SK-N-SH (cell line): ENCODE data around the gene SAMD8. TPM values are rescaled to one million over a fixed set of nuclear protein-coding genes. Genes with fewer than 3 reads are reported as not detected.

Source experiments
- CTCF ChIA-PET: fragments of 300-600, 350-600 bp; formaldehyde crosslinking; extraction: SDS; loops from one replicate; lab custom pipeline; 2021; lab: Yijun Ruan, JAX
- POLR2A ChIA-PET: fragments of 350-600 bp; sonication (Branson Sonifier 250); formaldehyde crosslinking; extraction: SDS; loops from one replicate; lab custom pipeline; 2020; ENCODE audit warnings: antibody characterized with exemption, inconsistent platforms; lab: Yijun Ruan, JAX
- DNase-seq: peaks from one replicate; pipeline ENCODE4 v3.0.0; 2012
- H2AFZ ChIP-seq: fragments of 200-600 bp; sonication (generic); 2 replicates; pipeline ENCODE4 v1.8.1; 2016; ENCODE audit warnings: antibody characterized with exemption, mild to moderate bottlenecking, low read depth
- H3F3A ChIP-seq: fragments of 200-600 bp; sonication (generic); replicated peaks from 2 replicates; pipeline ENCODE3; 2016; ENCODE audit warnings: antibody characterized with exemption, mild to moderate bottlenecking; ENCODE audit not compliant: insufficient read depth
- H3K27ac ChIP-seq, 2 experiments: fragments of 200-500 bp in 1 of 2; fragments of 200-600 bp in 1 of 2; sonication (Bioruptor generic) in 1 of 2; sonication (generic), shearing (Covaris generic) in 1 of 2; 2 replicates each; pipeline versions ENCODE4 v1.5.1 to v1.6.1; 2014 to 2016; ENCODE audit warnings: low read depth in 2 of 2, inconsistent platforms in 1 of 2, low read length in 1 of 2, mild to moderate bottlenecking in 1 of 2, mixed read lengths in 1 of 2
- H3K27me3 ChIP-seq: fragments of 200-600 bp; sonication (generic), shearing (Covaris generic); 2 replicates; pipeline ENCODE4 v1.6.1; 2016; ENCODE audit warnings: mixed run types; ENCODE audit not compliant: insufficient read depth
- H3K36me3 ChIP-seq, 2 experiments: fragments of 200-500 bp in 1 of 2; fragments of 200-600 bp in 1 of 2; sonication (Bioruptor generic) in 1 of 2; sonication (generic) in 1 of 2; replicated peaks in 1 of 2; 2 replicates each; pipeline versions ENCODE3 to v1.5.1; 2014 to 2016; ENCODE audit warnings: low read length in 1 of 2, mild to moderate bottlenecking in 1 of 2; ENCODE audit not compliant: insufficient read depth in 2 of 2, control insufficient read depth in 1 of 2
- H3K4me1 ChIP-seq, 2 experiments: fragments of 200-500 bp in 1 of 2; fragments of 200-600 bp in 1 of 2; sonication (Bioruptor generic) in 1 of 2; sonication (generic), shearing (Covaris generic) in 1 of 2; 2 replicates each; pipeline versions ENCODE4 v1.5.1 to v1.6.1; 2014 to 2016; ENCODE audit warnings: low read depth in 1 of 2, low read length in 1 of 2, mixed run types in 1 of 2; ENCODE audit not compliant: insufficient read depth in 2 of 2, control insufficient read depth in 1 of 2
- H3K4me2 ChIP-seq: fragments of 200-600 bp; sonication (generic), shearing (Covaris generic); 2 replicates; pipeline ENCODE4 v1.6.1; 2017; ENCODE audit warnings: mixed run types
- H3K4me3 ChIP-seq, 2 experiments: fragments of 200-500 bp in 1 of 2; fragments of 200-600 bp in 1 of 2; sonication (Bioruptor generic) in 1 of 2; sonication (generic), shearing (Covaris generic) in 1 of 2; 2 replicates each; pipeline versions ENCODE4 v1.5.1 to v1.8.1; 2014 to 2016; ENCODE audit warnings: low read depth in 2 of 2, inconsistent platforms in 1 of 2, low read length in 1 of 2, mild to moderate bottlenecking in 1 of 2, mixed read lengths in 1 of 2, moderate library complexity in 1 of 2
- H3K79me2 ChIP-seq: fragments of 200-600 bp; sonication (generic); 2 replicates; pipeline ENCODE4 v1.8.1; 2017; ENCODE audit warnings: mild to moderate bottlenecking; ENCODE audit not compliant: insufficient read depth
- H3K9ac ChIP-seq: fragments of 200-600 bp; sonication (generic); 2 replicates; pipeline ENCODE4 v1.6.1; 2017; ENCODE audit warnings: mixed run types
- H3K9me2 ChIP-seq: fragments of 200-600 bp; sonication (generic); 2 replicates; pipeline ENCODE4 v1.6.1; 2017; ENCODE audit warnings: mixed run types
- H3K9me3 ChIP-seq: fragments of 200-600 bp; sonication (generic); 2 replicates; pipeline ENCODE4 v1.6.1; 2017; ENCODE audit warnings: mixed run types, mild to moderate bottlenecking, moderate library complexity
- H4K20me1 ChIP-seq: fragments of 200-600 bp; sonication (generic); 2 replicates; pipeline ENCODE4 v1.6.1; 2017; ENCODE audit warnings: mild to moderate bottlenecking, mixed run types; ENCODE audit not compliant: insufficient read depth
- EP300 ChIP-seq, 2 experiments: IDR thresholded peaks; 2 replicates each; pipeline versions ENCODE4 v1.4.0 to v1.6.1; 2012; ENCODE audit warnings: borderline replicate concordance in 1 of 2, low read depth in 1 of 2, low read length in 1 of 2
- EZH2phosphoT487 ChIP-seq: fragments of 200-600 bp; sonication (generic); IDR thresholded peaks from 2 replicates; pipeline ENCODE4 v1.6.1; 2017; ENCODE audit warnings: low read depth, mixed run types, mild to moderate bottlenecking, antibody characterized with exemption, moderate library complexity, borderline replicate concordance
- GABPA ChIP-seq: IDR thresholded peaks from 2 replicates; pipeline ENCODE4 v1.4.0; 2012; ENCODE audit warnings: low read depth, mild to moderate bottlenecking
- MEF2A ChIP-seq: IDR thresholded peaks from 2 replicates; pipeline ENCODE4 v1.4.0; 2012; ENCODE audit warnings: low read depth, borderline replicate concordance
- NFIC ChIP-seq: IDR thresholded peaks from 2 replicates; pipeline ENCODE4 v1.4.0; 2012; ENCODE audit warnings: borderline replicate concordance
- NRF1 ChIP-seq: IDR thresholded peaks from 2 replicates; pipeline ENCODE4 v1.6.1; 2012; ENCODE audit warnings: low read depth, mild to moderate bottlenecking, low read length
- RCOR1 ChIP-seq: fragments of 150-350 bp; IDR thresholded peaks from 2 replicates; pipeline ENCODE4 v1.6.1; 2017; ENCODE audit warnings: antibody characterized with exemption, low read length
- RFX5 ChIP-seq: IDR thresholded peaks from 2 replicates; pipeline ENCODE4 v1.6.1; 2012; ENCODE audit warnings: mild to moderate bottlenecking, improper control_type of control experiment, low read length
- RXRA ChIP-seq: IDR thresholded peaks from 2 replicates; pipeline ENCODE4 v1.4.0; 2012; ENCODE audit warnings: low read depth, mild to moderate bottlenecking, borderline replicate concordance
- SIN3A ChIP-seq: IDR thresholded peaks from 2 replicates; pipeline ENCODE4 v1.6.1; 2012; ENCODE audit warnings: low read depth, mild to moderate bottlenecking, low read length, moderate library complexity, borderline replicate concordance
- TEAD4 ChIP-seq: IDR thresholded peaks from 2 replicates; pipeline ENCODE4 v1.4.0; 2012; ENCODE audit warnings: mild to moderate bottlenecking, borderline replicate concordance; ENCODE audit not compliant: insufficient read depth
- YY1 ChIP-seq: IDR thresholded peaks from 2 replicates; pipeline ENCODE4 v1.4.0; 2012; ENCODE audit warnings: low read depth, mild to moderate bottlenecking
- WGBS: methylation state at CpG from one replicate; pipeline ENCODE4 v1.1.6; 2017; ENCODE audit warnings: low lambda C conversion rate; 5-methylcytosine and 5-hydroxymethylcytosine counted together
- polyA plus RNA-seq, 3 experiments: library from polyadenylated mRNA; depleted of rRNA; stranded (reverse); fragments of >200 nt; gene quantifications; 2 replicates each; pipeline ENCODE4 v1.2.3, GENCODE V29; 2012
- TF ChIP-seq, protein P1 (sequence below): IDR thresholded peaks from 2 replicates; pipeline ENCODE4 v1.4.0; 2012; ENCODE audit warnings: low read depth, borderline replicate concordance
- TF ChIP-seq, protein P2 (sequence below): IDR thresholded peaks from 2 replicates; pipeline ENCODE4; 2012
- TF ChIP-seq, protein P3 (sequence below): fragments of 150-350 bp; IDR thresholded peaks from 2 replicates; pipeline ENCODE4 v1.6.1; 2017; ENCODE audit warnings: antibody characterized with exemption, low read length, low read depth, borderline replicate concordance
- TF ChIP-seq, protein P4 (sequence below): fragments of 150-350 bp; IDR thresholded peaks from 2 replicates; pipeline ENCODE4 v1.6.1; 2016; ENCODE audit warnings: mild to moderate bottlenecking, low read depth, low read length

SAMD8 gene
- polyA plus RNA-seq, 1 of the 3 experiments (the other 2 are of a cell fraction) = 9.7 TPM

DNA sequence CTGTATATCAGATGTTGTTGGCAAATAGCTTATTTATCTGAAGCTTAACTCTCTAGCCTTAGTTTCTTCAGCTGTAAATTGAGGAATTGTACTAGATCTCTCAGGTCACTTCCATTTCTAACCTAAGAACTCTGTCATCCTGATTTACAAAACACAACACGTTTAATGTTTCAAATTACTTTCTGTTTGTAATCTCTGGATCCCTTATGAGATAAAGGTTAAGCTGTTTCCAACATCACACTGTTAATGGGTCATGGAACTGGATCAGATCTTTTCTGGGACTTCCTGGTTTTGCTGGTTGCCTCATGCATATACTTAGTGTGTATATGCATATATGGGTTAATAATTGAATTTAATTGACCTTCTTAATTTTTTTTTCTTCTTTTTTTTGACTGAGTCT, 9.9 kb downstream of the SAMD8 start (continued):
- TF ChIP-seq, protein P1, sequence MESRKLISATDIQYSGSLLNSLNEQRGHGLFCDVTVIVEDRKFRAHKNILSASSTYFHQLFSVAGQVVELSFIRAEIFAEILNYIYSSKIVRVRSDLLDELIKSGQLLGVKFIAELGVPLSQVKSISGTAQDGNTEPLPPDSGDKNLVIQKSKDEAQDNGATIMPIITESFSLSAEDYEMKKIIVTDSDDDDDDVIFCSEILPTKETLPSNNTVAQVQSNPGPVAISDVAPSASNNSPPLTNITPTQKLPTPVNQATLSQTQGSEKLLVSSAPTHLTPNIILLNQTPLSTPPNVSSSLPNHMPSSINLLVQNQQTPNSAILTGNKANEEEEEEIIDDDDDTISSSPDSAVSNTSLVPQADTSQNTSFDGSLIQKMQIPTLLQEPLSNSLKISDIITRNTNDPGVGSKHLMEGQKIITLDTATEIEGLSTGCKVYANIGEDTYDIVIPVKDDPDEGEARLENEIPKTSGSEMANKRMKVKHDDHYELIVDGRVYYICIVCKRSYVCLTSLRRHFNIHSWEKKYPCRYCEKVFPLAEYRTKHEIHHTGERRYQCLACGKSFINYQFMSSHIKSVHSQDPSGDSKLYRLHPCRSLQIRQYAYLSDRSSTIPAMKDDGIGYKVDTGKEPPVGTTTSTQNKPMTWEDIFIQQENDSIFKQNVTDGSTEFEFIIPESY = no peak
- TF ChIP-seq SIN3A (no peak), NFIC (no peak), EP300 (IDR thresholded peaks at IDR 0.05; ENCODE audit: borderline replicate concordance in 1 of 2, low read depth in 1 of 2, low read length in 1 of 2) (no peak), MEF2A (no peak), NRF1 (no peak), RCOR1 (no peak), GABPA (no peak)
- TF ChIP-seq, protein P2, sequence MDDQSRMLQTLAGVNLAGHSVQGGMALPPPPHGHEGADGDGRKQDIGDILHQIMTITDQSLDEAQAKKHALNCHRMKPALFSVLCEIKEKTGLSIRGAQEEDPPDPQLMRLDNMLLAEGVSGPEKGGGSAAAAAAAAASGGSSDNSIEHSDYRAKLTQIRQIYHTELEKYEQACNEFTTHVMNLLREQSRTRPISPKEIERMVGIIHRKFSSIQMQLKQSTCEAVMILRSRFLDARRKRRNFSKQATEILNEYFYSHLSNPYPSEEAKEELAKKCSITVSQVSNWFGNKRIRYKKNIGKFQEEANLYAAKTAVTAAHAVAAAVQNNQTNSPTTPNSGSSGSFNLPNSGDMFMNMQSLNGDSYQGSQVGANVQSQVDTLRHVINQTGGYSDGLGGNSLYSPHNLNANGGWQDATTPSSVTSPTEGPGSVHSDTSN = no peak

DNA sequence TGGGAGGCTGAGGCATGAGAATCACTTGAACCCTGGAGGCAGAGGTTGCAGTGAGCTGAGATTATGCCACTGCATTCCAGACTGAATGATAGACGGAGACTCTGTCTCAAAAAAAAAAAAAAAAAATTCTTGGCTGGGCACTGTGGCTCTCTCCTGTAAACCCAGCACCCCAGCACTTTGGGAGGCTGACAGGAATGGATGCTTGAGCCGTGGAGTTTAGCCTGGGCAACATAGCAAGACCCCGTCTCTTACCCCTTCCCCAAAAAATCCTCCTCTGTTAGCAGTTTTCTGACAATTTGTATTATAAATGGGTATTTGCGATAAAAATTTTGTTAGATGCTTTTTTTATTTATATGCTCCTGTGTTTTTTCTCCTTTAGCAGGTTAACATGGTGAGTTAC, 11.0 kb downstream of the SAMD8 start:
- Histone ChIP-seq H3K9me2 (no peaks in the 10 kb centered on the region), H3K27me3 (no peaks in the 10 kb centered on the region), H4K20me1 (peaks cover 34% of the 10 kb centered on the region), H2AFZ (no peak overlapping the region), H3K4me1 (peaks cover 0 to under 1% of the 10 kb centered on the region in 2 experiments; a peak in 1 of 4 replicates), H3K9ac (no peak overlapping the region)
- 94% methylated on average over 4 of the region's 4 CpGs for WGBS
- TF ChIP-seq NFIC = no peak
- TF ChIP-seq, all 33 proteins: peak for 0
- H3K4me2 ChIP-seq = no peak overlapping the region
- peaks cover 93% of the 10 kb centered on the region for H3K79me2 ChIP-seq
- H3K27ac ChIP-seq = no peak overlapping the region
- peaks cover 37% of the 10 kb centered on the region for H3F3A ChIP-seq
- CTCF ChIA-PET = no interaction called here
- H3K9me3 ChIP-seq = no peaks in the 10 kb centered on the region
- no peak overlapping the region for H3K4me3 ChIP-seq
- peaks cover 0 to 4% of the 10 kb centered on the region in 2 experiments for H3K36me3 ChIP-seq
- POLR2A ChIA-PET = no interaction called here
- no peak for DNase-seq

DNA sequence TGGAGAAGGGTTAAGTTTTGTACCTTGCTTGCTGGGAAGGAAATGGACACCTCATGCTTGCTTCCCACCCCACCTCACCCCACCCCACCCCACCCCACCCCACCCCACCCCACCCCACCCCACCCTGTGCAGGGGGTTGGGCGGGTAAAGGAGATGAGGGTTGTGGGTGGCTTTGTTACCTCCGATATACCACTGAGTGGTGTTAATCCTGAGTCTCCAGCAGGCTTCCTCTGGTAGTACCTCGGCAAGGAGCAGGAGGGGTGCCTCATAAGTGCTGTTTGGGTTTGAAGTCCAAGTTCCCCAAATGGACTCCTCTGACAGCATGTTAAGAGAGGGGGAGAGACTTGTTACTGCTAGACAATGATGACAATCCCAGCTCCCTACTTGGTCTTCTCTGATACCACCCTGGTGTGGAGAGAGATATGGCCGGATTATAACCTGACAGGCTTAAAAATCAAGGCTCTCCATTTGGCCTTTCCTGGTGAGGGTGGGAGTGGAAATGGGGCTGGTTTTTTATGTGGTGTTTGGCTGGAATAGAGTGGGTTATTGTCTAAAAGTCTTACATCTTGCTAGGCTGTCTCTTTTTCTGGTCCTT, 11.7 kb downstream of the SAMD8 start:
- no peak overlapping the region for H3K9ac ChIP-seq
- H3K9me3 ChIP-seq = no peaks in the 10 kb centered on the region
- H3F3A ChIP-seq = peaks cover 33% of the 10 kb centered on the region
- no peak overlapping the region for H3K4me3 ChIP-seq
- no peaks in the 10 kb centered on the region for H3K9me2 ChIP-seq
- peaks cover 0 to 4% of the 10 kb centered on the region in 2 experiments; a peak in 1 of 4 replicates for H3K4me1 ChIP-seq
- DNase-seq = no peak
- ChIA-PET CTCF (interaction anchor here (1.4 kb wide), 1 partner anchor 107 kb away, joined by 5 read pairs; no protein-coding TSS in a partner anchor), POLR2A (no interaction called here)
- H4K20me1 ChIP-seq = peaks cover 27% of the 10 kb centered on the region
- H2AFZ ChIP-seq = no peak overlapping the region
- no peak overlapping the region for H3K27ac ChIP-seq
- peaks cover 93% of the 10 kb centered on the region for H3K79me2 ChIP-seq
- 94% methylated on average over 4 of the region's 4 CpGs for WGBS
- peaks cover 0 to 5% of the 10 kb centered on the region in 2 experiments for H3K36me3 ChIP-seq
- no peaks in the 10 kb centered on the region for H3K27me3 ChIP-seq
- H3K4me2 ChIP-seq = no peak overlapping the region
- TF ChIP-seq, protein P3, sequence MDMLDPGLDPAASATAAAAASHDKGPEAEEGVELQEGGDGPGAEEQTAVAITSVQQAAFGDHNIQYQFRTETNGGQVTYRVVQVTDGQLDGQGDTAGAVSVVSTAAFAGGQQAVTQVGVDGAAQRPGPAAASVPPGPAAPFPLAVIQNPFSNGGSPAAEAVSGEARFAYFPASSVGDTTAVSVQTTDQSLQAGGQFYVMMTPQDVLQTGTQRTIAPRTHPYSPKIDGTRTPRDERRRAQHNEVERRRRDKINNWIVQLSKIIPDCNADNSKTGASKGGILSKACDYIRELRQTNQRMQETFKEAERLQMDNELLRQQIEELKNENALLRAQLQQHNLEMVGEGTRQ = no peak
- TF ChIP-seq RCOR1 = no peak
- TF ChIP-seq YY1 = no peak
- TF ChIP-seq, protein P4, sequence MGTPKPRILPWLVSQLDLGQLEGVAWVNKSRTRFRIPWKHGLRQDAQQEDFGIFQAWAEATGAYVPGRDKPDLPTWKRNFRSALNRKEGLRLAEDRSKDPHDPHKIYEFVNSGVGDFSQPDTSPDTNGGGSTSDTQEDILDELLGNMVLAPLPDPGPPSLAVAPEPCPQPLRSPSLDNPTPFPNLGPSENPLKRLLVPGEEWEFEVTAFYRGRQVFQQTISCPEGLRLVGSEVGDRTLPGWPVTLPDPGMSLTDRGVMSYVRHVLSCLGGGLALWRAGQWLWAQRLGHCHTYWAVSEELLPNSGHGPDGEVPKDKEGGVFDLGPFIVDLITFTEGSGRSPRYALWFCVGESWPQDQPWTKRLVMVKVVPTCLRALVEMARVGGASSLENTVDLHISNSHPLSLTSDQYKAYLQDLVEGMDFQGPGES = no peak
- no peak for TF ChIP-seq EZH2phosphoT487
- no peak for TF ChIP-seq TEAD4
- TF ChIP-seq RXRA = no peak
- no peak for TF ChIP-seq RFX5
